ENCODE results near the gene ENDOV. TPM values are rescaled to one million over a fixed set of nuclear protein-coding genes. Genes with fewer than 3 reads are reported as not detected.

Gene ENDOV
- total and polyA plus RNA-seq, 2 of the 13 experiments (the other 11 are each of a cell fraction or from before 2014, with no cell fraction given) = 15.1 to 17.1 TPM

GRCh38 chr17:80463784-80464400, 48.9 kb downstream of the ENDOV start:
- WGBS (ENCODE audit: low lambda C conversion rate) = 6% methylated on average over 12 of the region's 13 CpGs
- no peak overlapping the region for H3K9ac ChIP-seq (ENCODE audit: insufficient read depth, low read depth, low read length)
- no TSS peak for BruUV-seq (replicated peaks)
- H3K4me3 ChIP-seq (replicated peaks in 1 of 3; ENCODE audit: insufficient read depth in 1 of 3, low read depth in 2 of 3, low read length in 3 of 3) = no peak overlapping the region
- DNase-seq (ENCODE audit: low spot score) = no peak
- ChIA-PET CTCF (ENCODE audit: low intra/inter-chr PET ratio, low total read pairs) (no interaction called here), POLR2A (interaction anchor here (2.7 kb wide), 1 partner anchor 9 kb away, joined by 20 read pairs; no protein-coding TSS in a partner anchor)
- H3K4me2 ChIP-seq (ENCODE audit: low read depth, low read length) = no peak overlapping the region
- no peaks in the 10 kb centered on the region for H3K9me3 ChIP-seq (ENCODE audit: low read length)
- H3K4me1 ChIP-seq (ENCODE audit: insufficient read depth, low read length) = no peaks in the 10 kb centered on the region
- no peaks in the 10 kb centered on the region for H3K36me3 ChIP-seq (replicated peaks in 1 of 2; ENCODE audit: control insufficient read depth in 1 of 2, insufficient read depth in 2 of 2, low read length in 2 of 2)
- no peaks in the 10 kb centered on the region for H3K79me2 ChIP-seq (ENCODE audit: insufficient read depth, low read length)
- H3K27ac ChIP-seq (ENCODE audit: extremely low read length, insufficient read depth, low read length) = no peak overlapping the region
- TF ChIP-seq CAMTA2 (CRISPR knock-in tag; IDR thresholded peaks at IDR 0.05; ENCODE audit: borderline replicate concordance) (no peak), GTF3A (CRISPR knock-in tag; conservative IDR thresholded peaks at IDR 0.05) (no peak), SP5 (CRISPR knock-in tag; IDR thresholded peaks at IDR 0.05; ENCODE audit: borderline replicate concordance, low read depth) (no peak), JDP2 (CRISPR knock-in tag; IDR thresholded peaks at IDR 0.05; ENCODE audit: borderline replicate concordance) (no peak), FOXK2 (IDR thresholded peaks at IDR 0.05) (no peak), E2F5 (CRISPR knock-in tag; conservative IDR thresholded peaks at IDR 0.05) (no peak), SMAD3 (CRISPR knock-in tag; IDR thresholded peaks at IDR 0.05) (no peak), THAP9 (CRISPR knock-in tag; IDR thresholded peaks at IDR 0.05; ENCODE audit: borderline replicate concordance) (no peak), SNRNP70 (IDR thresholded peaks at IDR 0.05; ENCODE audit: low read depth, low read length) (no peak), ZNF724P (CRISPR knock-in tag; IDR thresholded peaks at IDR 0.05; ENCODE audit: borderline replicate concordance) (no peak), SRSF9 (IDR thresholded peaks at IDR 0.05; ENCODE audit: borderline replicate concordance, insufficient read depth, low read depth, low read length, poor library complexity, severe bottlenecking) (no peak), ELF3 (CRISPR knock-in tag; IDR thresholded peaks at IDR 0.05) (no peak)
- TF ChIP-seq, protein P1, sequence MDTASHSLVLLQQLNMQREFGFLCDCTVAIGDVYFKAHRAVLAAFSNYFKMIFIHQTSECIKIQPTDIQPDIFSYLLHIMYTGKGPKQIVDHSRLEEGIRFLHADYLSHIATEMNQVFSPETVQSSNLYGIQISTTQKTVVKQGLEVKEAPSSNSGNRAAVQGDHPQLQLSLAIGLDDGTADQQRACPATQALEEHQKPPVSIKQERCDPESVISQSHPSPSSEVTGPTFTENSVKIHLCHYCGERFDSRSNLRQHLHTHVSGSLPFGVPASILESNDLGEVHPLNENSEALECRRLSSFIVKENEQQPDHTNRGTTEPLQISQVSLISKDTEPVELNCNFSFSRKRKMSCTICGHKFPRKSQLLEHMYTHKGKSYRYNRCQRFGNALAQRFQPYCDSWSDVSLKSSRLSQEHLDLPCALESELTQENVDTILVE (CRISPR knock-in tag; IDR thresholded peaks at IDR 0.05) = no peak
- intact Hi-C loops (cut with micrococcal nuclease; ENCODE audit: unreplicated experiment) = no loop called here
- no peak for ATAC-seq
- no peaks in the 10 kb centered on the region; the same call in 1 of the 2 replicates for H4K20me1 ChIP-seq (ENCODE audit: insufficient read depth, low read length)
- H3K27me3 ChIP-seq (ENCODE audit: control insufficient read depth in 1 of 2, insufficient read depth in 2 of 2, low read length in 2 of 2) = peaks cover 25 to 90% of the 10 kb centered on the region in 2 experiments
- FAIRE-seq = no peak
- in situ Hi-C loops (cut with HindIII; ENCODE audit: extremely low pct_ligation_motif_present, low pct_unique_long_range_greater_than_20kb) = no loop called here
- H2AFZ ChIP-seq (ENCODE audit: low read length) = no peak overlapping the region
